ENCODE measurements around the gene STX11.

- TF ChIP-seq CTCF (optimal IDR thresholded peaks at IDR 0.05 in 1 of 3, IDR thresholded peaks at IDR 0.05 in 1 of 3, conservative IDR thresholded peaks at IDR 0.05 in 1 of 3; ENCODE audit: extremely low read depth in 1 of 3, insufficient read depth in 2 of 3, low read length in 3 of 3) (no peak), EZH2 (IDR thresholded peaks at IDR 0.05; ENCODE audit: low read length) (no peak)
These were observed 20.8 kb upstream of the STX11 start for GRCh38 chr6:144129469-144129868.

Data from keratinocyte (primary cell).